ENCODE results near the gene TARP.

TARP gene

DNA sequence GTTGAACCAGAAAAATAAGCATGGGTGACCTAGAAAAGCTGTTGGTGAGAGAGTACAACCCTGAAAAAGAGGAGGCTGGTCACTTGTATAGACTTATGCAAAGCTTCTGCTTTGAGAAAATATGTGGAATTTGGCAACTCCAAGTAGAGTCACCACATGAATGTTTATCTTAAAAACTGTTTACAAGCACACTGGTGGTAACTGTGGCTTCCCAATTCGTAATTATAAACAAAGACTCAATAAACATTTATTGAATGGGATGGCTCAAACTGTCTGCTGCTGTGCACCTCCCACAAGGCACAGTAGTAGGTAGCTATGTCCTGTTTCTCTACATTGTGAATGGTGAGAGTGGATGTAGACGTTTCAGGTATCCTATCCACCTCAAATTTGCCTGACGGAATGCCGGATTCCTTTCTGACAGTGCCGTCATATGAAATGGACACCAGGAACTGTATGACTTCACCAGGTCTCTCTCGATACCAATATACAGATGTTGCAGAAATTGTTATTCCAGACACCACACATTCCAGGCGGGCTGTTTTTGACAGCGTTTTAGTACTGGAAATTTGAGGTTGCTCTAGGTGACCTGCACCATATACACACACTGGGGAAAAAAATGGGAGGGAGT is 43.4 kb upstream of the TARP start:
- no peak for DNase-seq
- no peaks in the 10 kb centered on the region for H3K79me2 ChIP-seq (ENCODE audit: insufficient read depth)
- H3K27me3 ChIP-seq (ENCODE audit: insufficient read depth), result no peaks in the 10 kb centered on the region
- TF ChIP-seq, protein P1, sequence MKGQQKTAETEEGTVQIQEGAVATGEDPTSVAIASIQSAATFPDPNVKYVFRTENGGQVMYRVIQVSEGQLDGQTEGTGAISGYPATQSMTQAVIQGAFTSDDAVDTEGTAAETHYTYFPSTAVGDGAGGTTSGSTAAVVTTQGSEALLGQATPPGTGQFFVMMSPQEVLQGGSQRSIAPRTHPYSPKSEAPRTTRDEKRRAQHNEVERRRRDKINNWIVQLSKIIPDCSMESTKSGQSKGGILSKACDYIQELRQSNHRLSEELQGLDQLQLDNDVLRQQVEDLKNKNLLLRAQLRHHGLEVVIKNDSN (IDR thresholded peaks at IDR 0.05; ENCODE audit: borderline replicate concordance, low read depth), result no peak
- TF ChIP-seq, protein P2, sequence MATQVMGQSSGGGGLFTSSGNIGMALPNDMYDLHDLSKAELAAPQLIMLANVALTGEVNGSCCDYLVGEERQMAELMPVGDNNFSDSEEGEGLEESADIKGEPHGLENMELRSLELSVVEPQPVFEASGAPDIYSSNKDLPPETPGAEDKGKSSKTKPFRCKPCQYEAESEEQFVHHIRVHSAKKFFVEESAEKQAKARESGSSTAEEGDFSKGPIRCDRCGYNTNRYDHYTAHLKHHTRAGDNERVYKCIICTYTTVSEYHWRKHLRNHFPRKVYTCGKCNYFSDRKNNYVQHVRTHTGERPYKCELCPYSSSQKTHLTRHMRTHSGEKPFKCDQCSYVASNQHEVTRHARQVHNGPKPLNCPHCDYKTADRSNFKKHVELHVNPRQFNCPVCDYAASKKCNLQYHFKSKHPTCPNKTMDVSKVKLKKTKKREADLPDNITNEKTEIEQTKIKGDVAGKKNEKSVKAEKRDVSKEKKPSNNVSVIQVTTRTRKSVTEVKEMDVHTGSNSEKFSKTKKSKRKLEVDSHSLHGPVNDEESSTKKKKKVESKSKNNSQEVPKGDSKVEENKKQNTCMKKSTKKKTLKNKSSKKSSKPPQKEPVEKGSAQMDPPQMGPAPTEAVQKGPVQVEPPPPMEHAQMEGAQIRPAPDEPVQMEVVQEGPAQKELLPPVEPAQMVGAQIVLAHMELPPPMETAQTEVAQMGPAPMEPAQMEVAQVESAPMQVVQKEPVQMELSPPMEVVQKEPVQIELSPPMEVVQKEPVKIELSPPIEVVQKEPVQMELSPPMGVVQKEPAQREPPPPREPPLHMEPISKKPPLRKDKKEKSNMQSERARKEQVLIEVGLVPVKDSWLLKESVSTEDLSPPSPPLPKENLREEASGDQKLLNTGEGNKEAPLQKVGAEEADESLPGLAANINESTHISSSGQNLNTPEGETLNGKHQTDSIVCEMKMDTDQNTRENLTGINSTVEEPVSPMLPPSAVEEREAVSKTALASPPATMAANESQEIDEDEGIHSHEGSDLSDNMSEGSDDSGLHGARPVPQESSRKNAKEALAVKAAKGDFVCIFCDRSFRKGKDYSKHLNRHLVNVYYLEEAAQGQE (IDR thresholded peaks at IDR 0.05; ENCODE audit: low read depth, low read length), result no peak
- TF ChIP-seq TCF12 (IDR thresholded peaks at IDR 0.05) (no peak), RXRA (IDR thresholded peaks at IDR 0.05; ENCODE audit: borderline replicate concordance, low read depth) (no peak), EZH2phosphoT487 (IDR thresholded peaks at IDR 0.05; ENCODE audit: borderline replicate concordance, low read depth) (no peak), RAD21 (IDR thresholded peaks at IDR 0.05; ENCODE audit: low read length) (no peak), FOSL2 (IDR thresholded peaks at IDR 0.05; ENCODE audit: borderline replicate concordance, low read depth) (no peak), TEAD4 (IDR thresholded peaks at IDR 0.05; ENCODE audit: borderline replicate concordance, insufficient read depth) (no peak)
- no peak overlapping the region for H3K9ac ChIP-seq
- no peak overlapping the region for H3K4me2 ChIP-seq
- H3K9me2 ChIP-seq, result no peaks in the 10 kb centered on the region
- WGBS (ENCODE audit: low lambda C conversion rate), result 59% methylated on average over 8 of the region's 8 CpGs
- POLR2A ChIA-PET, result no interaction called here
- H4K20me1 ChIP-seq (ENCODE audit: insufficient read depth), result no peaks in the 10 kb centered on the region
- peaks cover 5% of the 10 kb centered on the region in 2 experiments; a peak in 3 of 4 replicates for H3K4me1 ChIP-seq (ENCODE audit: control insufficient read depth in 1 of 2, insufficient read depth in 2 of 2, low read depth in 1 of 2, low read length in 1 of 2)
- H3K9me3 ChIP-seq, result no peaks in the 10 kb centered on the region
- no peak overlapping the region for H3K4me3 ChIP-seq (ENCODE audit: low read depth in 2 of 2, low read length in 1 of 2)
- H2AFZ ChIP-seq (ENCODE audit: low read depth), result no peak overlapping the region
- H3K27ac ChIP-seq (ENCODE audit: low read depth in 2 of 2, low read length in 1 of 2), result no peak overlapping the region
- CTCF ChIA-PET, result interaction anchor here (1.2 to 6.2 kb wide), 4 partner anchors 19 to 400 kb away, joined by 4 to 59 read pairs (median 6); partner anchors contain the start of gene SFRP4
- H3K36me3 ChIP-seq (replicated peaks in 1 of 2; ENCODE audit: control insufficient read depth in 1 of 2, insufficient read depth in 2 of 2, low read length in 1 of 2), result no peaks in the 10 kb centered on the region
- peaks cover 4% of the 10 kb centered on the region for H3F3A ChIP-seq (replicated peaks; ENCODE audit: insufficient read depth)

DNA sequence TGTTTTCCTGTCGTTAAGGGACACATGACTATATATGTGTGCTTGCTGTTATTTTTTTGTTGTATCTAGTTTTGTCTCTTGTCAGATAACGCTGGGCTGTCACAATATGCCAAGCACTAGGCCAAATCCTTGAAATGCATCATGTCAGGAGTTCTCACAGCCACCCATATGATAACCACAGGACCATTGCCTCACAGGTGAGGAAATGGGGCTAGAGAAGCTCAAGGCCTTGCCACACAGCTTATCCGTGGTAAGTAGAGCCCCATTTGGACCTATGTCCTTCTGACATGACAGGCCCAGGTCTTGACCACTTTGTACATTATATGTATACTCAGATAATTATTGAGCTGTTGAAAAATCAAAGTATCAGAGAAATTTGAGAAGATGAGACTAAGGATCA is 42.0 kb upstream of the TARP start:
- H3K9me2 ChIP-seq, result no peaks in the 10 kb centered on the region
- peaks cover 0 to 9% of the 10 kb centered on the region in 2 experiments; a peak in 3 of 4 replicates for H3K4me1 ChIP-seq (ENCODE audit: control insufficient read depth in 1 of 2, insufficient read depth in 2 of 2, low read depth in 1 of 2, low read length in 1 of 2)
- no peak overlapping the region for H3K4me3 ChIP-seq (ENCODE audit: low read depth in 2 of 2, low read length in 1 of 2)
- WGBS (ENCODE audit: low lambda C conversion rate), result 47% methylated on average over 3 of the region's 3 CpGs
- TF ChIP-seq GABPA (IDR thresholded peaks at IDR 0.05; ENCODE audit: low read depth) (no peak), EP300 (IDR thresholded peaks at IDR 0.05; ENCODE audit: borderline replicate concordance in 1 of 2, low read depth in 1 of 2, low read length in 1 of 2) (no peak), NFIC (IDR thresholded peaks at IDR 0.05; ENCODE audit: borderline replicate concordance) (no peak), RAD21 (IDR thresholded peaks at IDR 0.05; ENCODE audit: low read length) (no peak), SIN3A (IDR thresholded peaks at IDR 0.05; ENCODE audit: borderline replicate concordance, low read depth, low read length) (no peak), NRF1 (IDR thresholded peaks at IDR 0.05; ENCODE audit: low read depth, low read length) (no peak), GATA2 (CRISPR knock-in tag; IDR thresholded peaks at IDR 0.05) (no peak), MXI1 (IDR thresholded peaks at IDR 0.05; ENCODE audit: low read depth, low read length) (no peak), FOXM1 (IDR thresholded peaks at IDR 0.05; ENCODE audit: low read depth) (no peak), FOSL2 (IDR thresholded peaks at IDR 0.05; ENCODE audit: borderline replicate concordance, low read depth) (no peak), ELF1 (IDR thresholded peaks at IDR 0.05) (no peak), POLR2AphosphoS5 (IDR thresholded peaks at IDR 0.05; ENCODE audit: low read depth, low read length) (no peak), TCF12 (IDR thresholded peaks at IDR 0.05) (no peak), FOXJ3 (CRISPR knock-in tag; IDR thresholded peaks at IDR 0.05) (no peak), RCOR1 (IDR thresholded peaks at IDR 0.05; ENCODE audit: low read length) (no peak), MEF2A (IDR thresholded peaks at IDR 0.05; ENCODE audit: borderline replicate concordance, low read depth) (no peak), YY1 (IDR thresholded peaks at IDR 0.05; ENCODE audit: low read depth) (no peak), RFX5 (IDR thresholded peaks at IDR 0.05; ENCODE audit: low read length) (no peak)
- TF ChIP-seq, protein P3, sequence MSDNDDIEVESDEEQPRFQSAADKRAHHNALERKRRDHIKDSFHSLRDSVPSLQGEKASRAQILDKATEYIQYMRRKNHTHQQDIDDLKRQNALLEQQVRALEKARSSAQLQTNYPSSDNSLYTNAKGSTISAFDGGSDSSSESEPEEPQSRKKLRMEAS (IDR thresholded peaks at IDR 0.05; ENCODE audit: low read depth), result no peak
- TF ChIP-seq, protein P1 (IDR thresholded peaks at IDR 0.05; ENCODE audit: borderline replicate concordance, low read depth), result no peak
- no peaks in the 10 kb centered on the region for H3K79me2 ChIP-seq (ENCODE audit: insufficient read depth)
- no peaks in the 10 kb centered on the region for H3K36me3 ChIP-seq (replicated peaks in 1 of 2; ENCODE audit: control insufficient read depth in 1 of 2, insufficient read depth in 2 of 2, low read length in 1 of 2)
- no peak overlapping the region for H3K27ac ChIP-seq (ENCODE audit: low read depth in 2 of 2, low read length in 1 of 2)
- H3K27me3 ChIP-seq (ENCODE audit: insufficient read depth), result no peaks in the 10 kb centered on the region
- no peak overlapping the region for H3K9ac ChIP-seq
- POLR2A ChIA-PET, result no interaction called here
- H2AFZ ChIP-seq (ENCODE audit: low read depth), result no peak overlapping the region
- H3K9me3 ChIP-seq, result no peaks in the 10 kb centered on the region
- H3K4me2 ChIP-seq, result no peak overlapping the region
- CTCF ChIA-PET, result interaction anchor here (0.9 to 6.2 kb wide), 5 partner anchors 11 to 98 kb away, joined by 3 to 59 read pairs (median 6); no protein-coding TSS in a partner anchor
- no peaks in the 10 kb centered on the region for H3F3A ChIP-seq (replicated peaks; ENCODE audit: insufficient read depth)
- DNase-seq, result no peak
- no peaks in the 10 kb centered on the region for H4K20me1 ChIP-seq (ENCODE audit: insufficient read depth)
